IMR-90 (cell line): ENCODE measurements around the gene DNAH17. TPM values are rescaled to one million over a fixed set of nuclear protein-coding genes. Genes with fewer than 3 reads are reported as not detected.
A peak's percentile ranks its signal among the peaks of the same experiment; 100 is the strongest.

Source experiments
- ATAC-seq: fragments of 200-7000 bp; cut with Tn5 transposase; 2 replicates; pipeline ENCODE4 v1.9.1; 2020; ENCODE audit warnings: low read depth, mild to moderate bottlenecking, moderate library complexity
- BruUV-seq: library from RNA; stranded (reverse); fragments of 400-500 nt; replicated peaks from 2 replicates; lab custom pipeline; 2021; lab: Mats Ljungman, UMichigan
- CTCF ChIA-PET: fragments of 300-600 bp; formaldehyde crosslinking; extraction: SDS; loops from one replicate; lab custom pipeline; 2021; ENCODE audit warnings: antibody characterized with exemption; lab: Yijun Ruan, JAX
- POLR2A ChIA-PET: fragments of 300-600 bp; sonication (Branson Sonifier 250); formaldehyde crosslinking; loops from one replicate; lab custom pipeline; 2022; ENCODE audit warnings: antibody characterized with exemption; ENCODE audit not compliant: unreplicated experiment; lab: Charles Lee
- DNase-seq: peaks from one replicate; pipeline ENCODE4 v3.0.0; 2013
- H2AFZ ChIP-seq: replicated peaks from 2 replicates; pipeline ENCODE3; 2013; ENCODE audit warnings: low read length, mild to moderate bottlenecking; ENCODE audit not compliant: poor library complexity
- H2AK5ac ChIP-seq: 2 replicates; pipeline ENCODE4 v1.6.1; 2013; ENCODE audit warnings: low read depth, low read length, inconsistent platforms
- H2AK9ac ChIP-seq: replicated peaks from 2 replicates; pipeline ENCODE3; 2013; ENCODE audit warnings: mild to moderate bottlenecking, low read depth, low read length, moderate library complexity; ENCODE audit not compliant: poor library complexity
- H2BK120ac ChIP-seq: 2 replicates; pipeline ENCODE4 v1.6.1; 2013; ENCODE audit warnings: low read depth, low read length, inconsistent platforms
- H2BK15ac ChIP-seq: 3 replicates; pipeline ENCODE4 v1.6.1; 2013; ENCODE audit warnings: low read depth, low read length, inconsistent platforms
- H2BK20ac ChIP-seq: 2 replicates; pipeline ENCODE4 v1.6.1; 2013; ENCODE audit warnings: low read depth, mild to moderate bottlenecking, inconsistent platforms, low read length, moderate library complexity
- H2BK5ac ChIP-seq: 2 replicates; pipeline ENCODE4 v1.6.1; 2013; ENCODE audit warnings: mild to moderate bottlenecking, low read depth, low read length, inconsistent platforms; ENCODE audit not compliant: poor library complexity, severe bottlenecking
- H3K14ac ChIP-seq: replicated peaks from 2 replicates; pipeline ENCODE4 v1.6.1; 2013; ENCODE audit warnings: low read depth, low read length, inconsistent platforms
- H3K18ac ChIP-seq: 2 replicates; pipeline ENCODE4 v1.6.1; 2013; ENCODE audit warnings: low read depth, low read length, control low read depth
- H3K23ac ChIP-seq: 2 replicates; pipeline ENCODE4 v1.6.1; 2013; ENCODE audit warnings: low read depth, low read length, inconsistent platforms
- H3K27ac ChIP-seq: 2 replicates; pipeline ENCODE4 v1.5.1; 2013; ENCODE audit warnings: mild to moderate bottlenecking, control low read depth, low read length; ENCODE audit not compliant: insufficient read depth
- H3K27me3 ChIP-seq: 2 replicates; pipeline ENCODE4 v1.6.1; 2013; ENCODE audit warnings: low read length; ENCODE audit not compliant: control insufficient read depth, insufficient read depth
- H3K36me3 ChIP-seq: 2 replicates; pipeline ENCODE4 v1.6.1; 2013; ENCODE audit warnings: low read length, mixed read lengths; ENCODE audit not compliant: control insufficient read depth, insufficient read depth
- H3K4ac ChIP-seq: 2 replicates; pipeline ENCODE4 v1.6.1; 2013; ENCODE audit warnings: low read depth, low read length, inconsistent platforms
- H3K4me1 ChIP-seq: 2 replicates; pipeline ENCODE4 v1.6.1; 2013; ENCODE audit warnings: low read length, mixed read lengths; ENCODE audit not compliant: control insufficient read depth, insufficient read depth
- H3K4me2 ChIP-seq: 2 replicates; pipeline ENCODE4 v1.6.1; 2013; ENCODE audit warnings: low read depth, mild to moderate bottlenecking, control low read depth, low read length, moderate library complexity
- H3K4me3 ChIP-seq: 2 replicates; pipeline ENCODE4 v1.5.1; 2013; ENCODE audit warnings: low read depth, mild to moderate bottlenecking, control low read depth, low read length, moderate library complexity; ENCODE audit not compliant: insufficient read depth
- H3K56ac ChIP-seq: 2 replicates; pipeline ENCODE4 v1.6.1; 2013; ENCODE audit warnings: low read length, inconsistent platforms; ENCODE audit not compliant: insufficient read depth; ENCODE audit errors: extremely low read depth
- H3K79me1 ChIP-seq, 2 experiments: 2 replicates each; pipeline ENCODE4 v1.6.1; 2013; ENCODE audit warnings: low read length in 2 of 2, inconsistent platforms in 1 of 2, low read depth in 1 of 2
- H3K9ac ChIP-seq: 2 replicates; pipeline ENCODE4 v1.6.1; 2013; ENCODE audit warnings: low read depth, low read length, control low read depth
- H3K9me1 ChIP-seq: 2 replicates; pipeline ENCODE4 v1.6.1; 2013; ENCODE audit warnings: low read length, inconsistent platforms; ENCODE audit not compliant: insufficient read depth
- H3K9me3 ChIP-seq: 2 replicates; pipeline ENCODE4 v1.6.1; 2013; ENCODE audit warnings: low read length; ENCODE audit not compliant: control insufficient read depth, insufficient read depth
- H4K20me1 ChIP-seq: 2 replicates; pipeline ENCODE4 v1.6.1; 2013; ENCODE audit warnings: low read length, inconsistent platforms; ENCODE audit not compliant: insufficient read depth
- H4K5ac ChIP-seq: 2 replicates; pipeline ENCODE4 v1.6.1; 2013; ENCODE audit warnings: mild to moderate bottlenecking, low read depth, low read length, control low read depth
- H4K8ac ChIP-seq, 2 experiments: 2 replicates each; pipeline ENCODE4 v1.6.1; 2013; ENCODE audit warnings: low read depth in 2 of 2, low read length in 2 of 2, control low read depth in 1 of 2, inconsistent platforms in 1 of 2
- H4K91ac ChIP-seq: 2 replicates; pipeline ENCODE4 v1.6.1; 2013; ENCODE audit warnings: low read depth, low read length, inconsistent platforms; ENCODE audit not compliant: insufficient read depth
- BHLHE40 ChIP-seq: fragments of 150-350 bp; IDR thresholded peaks from 2 replicates; pipeline ENCODE4 v1.6.1; 2016; ENCODE audit warnings: mild to moderate bottlenecking, low read depth, low read length
- CEBPB ChIP-seq: IDR thresholded peaks from 2 replicates; pipeline ENCODE4 v1.6.1; 2012; ENCODE audit warnings: low read depth, low read length, improper control_type of control experiment
- CHD1 ChIP-seq: IDR thresholded peaks from 2 replicates; pipeline ENCODE4 v1.6.1; 2012; ENCODE audit warnings: low read depth, low read length, improper control_type of control experiment
- ELK1 ChIP-seq: fragments of 150-350 bp; IDR thresholded peaks from 2 replicates; pipeline ENCODE4 v1.6.1; 2016; ENCODE audit warnings: low read depth, mild to moderate bottlenecking, low read length, moderate library complexity, borderline replicate concordance
- FOS ChIP-seq: fragments of 150-350 bp; IDR thresholded peaks from 2 replicates; pipeline ENCODE4 v1.6.1; 2016; ENCODE audit warnings: low read depth, low read length
- MAFK ChIP-seq: IDR thresholded peaks from 2 replicates; pipeline ENCODE4 v1.6.1; 2012; ENCODE audit warnings: low read depth, low read length, improper control_type of control experiment
- MAZ ChIP-seq: IDR thresholded peaks from 2 replicates; pipeline ENCODE4 v1.6.1; 2012; ENCODE audit warnings: low read depth, mild to moderate bottlenecking, low read length, improper control_type of control experiment, moderate library complexity, borderline replicate concordance
- MXI1 ChIP-seq: IDR thresholded peaks from 2 replicates; pipeline ENCODE4 v1.6.1; 2012; ENCODE audit warnings: low read depth, mild to moderate bottlenecking, low read length, moderate library complexity, borderline replicate concordance
- NFE2L2 ChIP-seq: fragments of 150-350 bp; IDR thresholded peaks from 2 replicates; pipeline ENCODE4 v1.6.1; 2016; ENCODE audit warnings: low read depth, mild to moderate bottlenecking, low read length
- POLR2A ChIP-seq: IDR thresholded peaks from 2 replicates; pipeline ENCODE4 v1.6.1; 2012; ENCODE audit warnings: mild to moderate bottlenecking, low read depth, low read length
- RAD21 ChIP-seq: IDR thresholded peaks from 2 replicates; pipeline ENCODE4 v1.6.1; 2012; ENCODE audit warnings: low read length, improper control_type of control experiment
- RCOR1 ChIP-seq: IDR thresholded peaks from 2 replicates; pipeline ENCODE4 v1.6.1; 2012; ENCODE audit warnings: mild to moderate bottlenecking, low read length, improper control_type of control experiment; ENCODE audit not compliant: insufficient replicate concordance
- RFX5 ChIP-seq: IDR thresholded peaks from 2 replicates; pipeline ENCODE4 v1.8.0; 2012; ENCODE audit warnings: low read depth, mild to moderate bottlenecking, low read length, moderate library complexity
- SMC3 ChIP-seq: fragments of 150-350 bp; IDR thresholded peaks from 2 replicates; pipeline ENCODE4 v1.6.1; 2016; ENCODE audit warnings: low read depth, mild to moderate bottlenecking, antibody characterized with exemption, low read length, moderate library complexity
- USF2 ChIP-seq: fragments of 150-350 bp; IDR thresholded peaks from 2 replicates; pipeline ENCODE4 v1.6.1; 2017; ENCODE audit warnings: mild to moderate bottlenecking, antibody characterized with exemption, low read length, low read depth
- WGBS, 2 experiments: methylation state at CpG; one replicate each; pipeline versions ENCODE4 v1.1.5 to v1.1.7; 2013; ENCODE audit warnings: missing lambda C conversion rate in 2 of 2; ENCODE audit not compliant: insufficient read length in 1 of 2; ENCODE audit errors: extremely low coverage in 2 of 2; 5-methylcytosine and 5-hydroxymethylcytosine counted together
- dilution Hi-C: fragments of 300-500 bp; cut with HindIII; formaldehyde crosslinking; loops from one replicate; pipeline ENCODE4 v1.14.3; 2018; ENCODE audit warnings: low sequenced_read_pairs; ENCODE audit not compliant: unreplicated experiment
- in situ Hi-C: fragments of 300-500 bp; cut with MboI; formaldehyde crosslinking; loops from 3 replicates; pipeline ENCODE4 v1.14.3; 2019; ENCODE audit warnings: low sequenced_read_pairs, inconsistent platforms, mixed read lengths
- intact Hi-C: fragments of 100-400 bp; cut with micrococcal nuclease; formaldehyde crosslinking; loops from 2 replicates; pipeline ENCODE4 v1.10.0; 2022
- polyA plus RNA-seq, 3 experiments: library from polyadenylated mRNA; depleted of rRNA; stranded (reverse); fragments of >200 nt; gene quantifications; 2 replicates each; pipeline ENCODE4 v1.2.3, GENCODE V29; 2012; ENCODE audit warnings: low replicate concordance in 1 of 3
- total RNA-seq: library from RNA; depleted of rRNA; stranded (reverse); fragments of >200 nt; gene quantifications from 2 replicates; pipeline ENCODE4 v1.2.3, GENCODE V29; 2012
- TF ChIP-seq, protein P1 (sequence below): conservative IDR thresholded peaks from 2 replicates; pipeline ENCODE4 v1.5.1; 2012; ENCODE audit warnings: mild to moderate bottlenecking, low read depth, low read length, improper control_type of control experiment

Gene DNAH17
- total and polyA plus RNA-seq, 2 of the 4 experiments (the other 2 are of a cell fraction) = not detected

DNA sequence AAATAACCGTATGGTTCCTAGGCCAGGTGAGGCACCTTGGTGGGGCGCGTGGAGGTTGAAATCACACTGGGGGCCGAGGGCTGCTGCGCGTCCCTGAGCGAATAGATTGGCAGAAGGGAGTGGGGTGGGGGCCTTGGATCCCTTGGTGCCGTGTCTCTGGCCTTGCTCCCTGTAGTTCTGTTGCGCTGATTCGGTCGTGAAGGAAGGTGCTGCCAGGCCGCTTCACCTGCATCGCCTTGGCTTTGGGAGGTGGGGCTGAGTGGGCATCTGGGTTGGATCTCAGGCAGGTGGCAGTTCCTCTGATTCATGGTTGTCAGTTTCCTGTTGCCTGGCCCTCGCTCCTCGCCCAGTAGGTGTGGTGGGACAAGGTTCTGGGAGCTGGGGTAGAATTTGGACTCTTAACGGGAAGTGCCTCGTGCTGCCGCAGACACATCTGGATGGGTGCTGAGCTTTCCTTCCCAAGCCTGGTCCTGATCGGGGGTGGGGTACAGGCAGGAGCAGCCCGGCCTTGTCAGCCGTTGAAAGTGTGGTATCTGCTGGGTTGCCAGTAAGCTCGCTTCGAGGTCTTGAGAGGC lies 168.6 kb downstream of the DNAH17 start:
- peaks cover 58% of the 10 kb centered on the region for H3K36me3 ChIP-seq
- no peak overlapping the region for H3K56ac ChIP-seq
- no peaks in the 10 kb centered on the region for H3K9me3 ChIP-seq
- H3K4me1 ChIP-seq = peaks cover 14% of the 10 kb centered on the region
- intact Hi-C loops (no loop called here), dilution Hi-C loops (no loop called here), in situ Hi-C loops (no loop called here)
- CTCF ChIA-PET = no interaction called here
- ATAC-seq = no peak
- H3K4ac ChIP-seq = no peak overlapping the region
- H2BK15ac ChIP-seq = no peak overlapping the region
- no peak overlapping the region for H2AK5ac ChIP-seq
- no peak overlapping the region for H3K4me2 ChIP-seq
- peaks cover 54 to 93% of the 10 kb centered on the region in 2 experiments for H3K79me1 ChIP-seq
- peak overlapping the region; percentile 25 for H2AK9ac ChIP-seq
- H3K23ac ChIP-seq = no peak overlapping the region
- no peak overlapping the region for H2BK5ac ChIP-seq
- no peak overlapping the region for H4K91ac ChIP-seq
- no peak overlapping the region for H2BK20ac ChIP-seq
- H3K27me3 ChIP-seq = no peaks in the 10 kb centered on the region
- H4K8ac ChIP-seq = no peak overlapping the region
- peaks cover 32% of the 10 kb centered on the region for H3K9me1 ChIP-seq
- H2BK120ac ChIP-seq = no peak overlapping the region
- no peak overlapping the region for H3K4me3 ChIP-seq
- BruUV-seq = no TSS peak
- no peak overlapping the region for H3K9ac ChIP-seq
- H3K18ac ChIP-seq = no peak overlapping the region
- H3K27ac ChIP-seq = no peak overlapping the region
- WGBS, 2 experiments = 85% methylated on average over 4 of the region's 23 CpGs; no CpG with 5 or more reads in 1 of the 2 experiments
- H3K14ac ChIP-seq = no peak overlapping the region
- POLR2A ChIA-PET = no interaction called here
- peaks cover 65% of the 10 kb centered on the region for H4K20me1 ChIP-seq
- H4K5ac ChIP-seq = no peak overlapping the region
- H2AFZ ChIP-seq = no peak overlapping the region
- DNase-seq = no peak
- TF ChIP-seq CEBPB (no peak), USF2 (no peak), NFE2L2 (no peak), FOS (no peak), MAFK (no peak), CHD1 (no peak), ELK1 (no peak), RAD21 (no peak), MAZ (no peak), RCOR1 (no peak), RFX5 (no peak), SMC3 (no peak), POLR2A (no peak), MXI1 (no peak), BHLHE40 (no peak)
- TF ChIP-seq, protein P1, sequence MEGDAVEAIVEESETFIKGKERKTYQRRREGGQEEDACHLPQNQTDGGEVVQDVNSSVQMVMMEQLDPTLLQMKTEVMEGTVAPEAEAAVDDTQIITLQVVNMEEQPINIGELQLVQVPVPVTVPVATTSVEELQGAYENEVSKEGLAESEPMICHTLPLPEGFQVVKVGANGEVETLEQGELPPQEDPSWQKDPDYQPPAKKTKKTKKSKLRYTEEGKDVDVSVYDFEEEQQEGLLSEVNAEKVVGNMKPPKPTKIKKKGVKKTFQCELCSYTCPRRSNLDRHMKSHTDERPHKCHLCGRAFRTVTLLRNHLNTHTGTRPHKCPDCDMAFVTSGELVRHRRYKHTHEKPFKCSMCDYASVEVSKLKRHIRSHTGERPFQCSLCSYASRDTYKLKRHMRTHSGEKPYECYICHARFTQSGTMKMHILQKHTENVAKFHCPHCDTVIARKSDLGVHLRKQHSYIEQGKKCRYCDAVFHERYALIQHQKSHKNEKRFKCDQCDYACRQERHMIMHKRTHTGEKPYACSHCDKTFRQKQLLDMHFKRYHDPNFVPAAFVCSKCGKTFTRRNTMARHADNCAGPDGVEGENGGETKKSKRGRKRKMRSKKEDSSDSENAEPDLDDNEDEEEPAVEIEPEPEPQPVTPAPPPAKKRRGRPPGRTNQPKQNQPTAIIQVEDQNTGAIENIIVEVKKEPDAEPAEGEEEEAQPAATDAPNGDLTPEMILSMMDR = no peak
